Fibroblast of lung (primary cell): ENCODE measurements around the gene PRKAG2. TPM values are rescaled to one million over a fixed set of nuclear protein-coding genes. Genes with fewer than 3 reads are reported as not detected.

Source experiments
- DNase-seq, 2 donors: peaks; one replicate each; pipeline versions ENCODE4 v3.0.0 to v3.0.0-alpha.2; 2010; ENCODE audit warnings: low read depth in 2 of 2
- H2AFZ ChIP-seq: 2 replicates; pipeline ENCODE4 v1.5.1; 2012; ENCODE audit warnings: low read length, control low read depth, inconsistent platforms
- H3K27ac ChIP-seq: 2 replicates; pipeline ENCODE4 v1.5.1; 2011; ENCODE audit warnings: low read length, control low read depth; ENCODE audit not compliant: insufficient read depth
- H3K27me3 ChIP-seq: 2 replicates; pipeline ENCODE4 v1.5.1; 2011; ENCODE audit warnings: mild to moderate bottlenecking, low read length; ENCODE audit not compliant: control insufficient read depth, insufficient read depth
- H3K36me3 ChIP-seq: 2 replicates; pipeline ENCODE4 v1.5.1; 2011; ENCODE audit warnings: low read length; ENCODE audit not compliant: control insufficient read depth, insufficient read depth
- H3K4me1 ChIP-seq: 2 replicates; pipeline ENCODE4 v1.5.1; 2011; ENCODE audit warnings: low read length; ENCODE audit not compliant: control insufficient read depth, insufficient read depth; ENCODE audit errors: extremely low read depth
- H3K4me2 ChIP-seq: 2 replicates; pipeline ENCODE4 v1.5.1; 2011; ENCODE audit warnings: low read length, control low read depth; ENCODE audit not compliant: insufficient read depth; ENCODE audit errors: extremely low read depth
- H3K4me3 ChIP-seq, 4 experiments: fragments of 200-600 bp in 1 of 4; sonication (generic) in 1 of 4; replicated peaks in 1 of 4; 2 replicates each; pipeline ENCODE4 v1.5.1; 2011 to 2016; ENCODE audit warnings: low read length in 4 of 4, low read depth in 3 of 4, mild to moderate bottlenecking in 3 of 4, control low read depth in 2 of 4, inconsistent platforms in 1 of 4, mixed read lengths in 1 of 4; ENCODE audit not compliant: insufficient read depth in 1 of 4; ENCODE audit errors: control extremely low read depth in 1 of 4
- H3K79me2 ChIP-seq: 2 replicates; pipeline ENCODE4 v1.5.1; 2012; ENCODE audit warnings: mild to moderate bottlenecking, low read length, inconsistent platforms; ENCODE audit not compliant: control insufficient read depth, insufficient read depth
- H3K9ac ChIP-seq: 2 replicates; pipeline ENCODE4 v1.5.1; 2011; ENCODE audit warnings: mild to moderate bottlenecking, low read length, control low read depth; ENCODE audit not compliant: insufficient read depth
- H3K9me3 ChIP-seq: 2 replicates; pipeline ENCODE4 v1.5.1; 2012; ENCODE audit warnings: low read depth, low read length; ENCODE audit not compliant: control insufficient read depth, insufficient read depth
- H4K20me1 ChIP-seq: 2 replicates; pipeline ENCODE4 v1.5.1; 2011; ENCODE audit warnings: low read length; ENCODE audit not compliant: control insufficient read depth, insufficient read depth; ENCODE audit errors: extremely low read depth
- CTCF ChIP-seq, 2 donors: IDR thresholded peaks in 1 of 2; conservative IDR thresholded peaks in 1 of 2; 1 replicate in 1 of 2; 2 replicates in 1 of 2; pipeline ENCODE4 v1.5.1; 2011 to 2012; ENCODE audit warnings: low read length in 2 of 2, control low read depth in 1 of 2, inconsistent platforms in 1 of 2, low read depth in 1 of 2, mild to moderate bottlenecking in 1 of 2
- EZH2 ChIP-seq: IDR thresholded peaks from 2 replicates; pipeline ENCODE4 v1.5.1; 2012; ENCODE audit warnings: low read length, control low read depth, mild to moderate bottlenecking; ENCODE audit errors: missing control alignments
- polyA plus RNA-seq, 2 donors: library from polyadenylated mRNA; depleted of rRNA in 1 of 2; stranded (reverse) in 1 of 2; unstranded in 1 of 2; fragments of >200 nt; gene quantifications; 2 replicates each; pipeline ENCODE4 v1.2.1, GENCODE V29; 2011 to 2012; ENCODE audit warnings: missing spikeins in 1 of 2
- total RNA-seq: library from RNA; depleted of rRNA; stranded (reverse); fragments of >200 nt; gene quantifications from 2 replicates; pipeline ENCODE4 v1.2.1, GENCODE V29; 2014

Gene PRKAG2
- total and polyA plus RNA-seq, 2 donors (not counting 1 experiment from before 2014, with no cell fraction given), result 11.9 to 56.7 TPM

GRCh38 chr7:151687523-151688235 is 189.2 kb downstream of the PRKAG2 start:
- H3K4me1 ChIP-seq, result peaks cover 16% of the 10 kb centered on the region
- peak; percentile 92 to 98 for DNase-seq
- no peaks in the 10 kb centered on the region for H3K9me3 ChIP-seq
- H3K4me3 ChIP-seq, result no peak overlapping the region
- no peaks in the 10 kb centered on the region for H4K20me1 ChIP-seq
- no peak overlapping the region for H3K9ac ChIP-seq
- no peaks in the 10 kb centered on the region for H3K27me3 ChIP-seq
- TF ChIP-seq EZH2 (no peak), CTCF (conservative IDR thresholded peaks at IDR 0.05 in 1 of 2, IDR thresholded peaks at IDR 0.05 in 1 of 2; ENCODE audit: low read depth in 1 of 2, low read length in 2 of 2) (no peak)
- H3K4me2 ChIP-seq, result peak overlapping the region; percentile 60
- peak overlapping the region; percentile 17 for H2AFZ ChIP-seq
- H3K79me2 ChIP-seq, result no peaks in the 10 kb centered on the region
- no peaks in the 10 kb centered on the region for H3K36me3 ChIP-seq
- peak overlapping the region; percentile 81 for H3K27ac ChIP-seq

- no peaks in the 10 kb centered on the region for H3K79me2 ChIP-seq
- H3K27me3 ChIP-seq, result no peaks in the 10 kb centered on the region
- DNase-seq, result peak in 1 of 2 donors; percentile 34
- TF ChIP-seq CTCF (conservative IDR thresholded peaks at IDR 0.05 in 1 of 2, IDR thresholded peaks at IDR 0.05 in 1 of 2; ENCODE audit: low read depth in 1 of 2, low read length in 2 of 2) (no peak), EZH2 (no peak)
- H4K20me1 ChIP-seq, result no peaks in the 10 kb centered on the region
- H3K4me1 ChIP-seq, result peaks cover 16% of the 10 kb centered on the region
- no peaks in the 10 kb centered on the region for H3K36me3 ChIP-seq
- no peak overlapping the region for H2AFZ ChIP-seq
- H3K9me3 ChIP-seq, result no peaks in the 10 kb centered on the region
- no peak overlapping the region for H3K4me3 ChIP-seq
- no peak overlapping the region for H3K9ac ChIP-seq
- no peak overlapping the region for H3K4me2 ChIP-seq
- peak overlapping the region; percentile 81 for H3K27ac ChIP-seq
Measured at GRCh38 chr7:151686826-151687225, 190.1 kb downstream of the PRKAG2 start.

GRCh38 chr7:151686016-151686766 is 190.7 kb downstream of the PRKAG2 start:
- peak in 1 of 2 donors; percentile 36 for DNase-seq
- no peak overlapping the region for H3K4me3 ChIP-seq
- H3K9ac ChIP-seq, result no peak overlapping the region
- TF ChIP-seq EZH2 (no peak), CTCF (conservative IDR thresholded peaks at IDR 0.05 in 1 of 2, IDR thresholded peaks at IDR 0.05 in 1 of 2; ENCODE audit: low read depth in 1 of 2, low read length in 2 of 2) (no peak)
- H2AFZ ChIP-seq, result no peak overlapping the region
- peaks cover 16% of the 10 kb centered on the region for H3K4me1 ChIP-seq
- H3K4me2 ChIP-seq, result no peak overlapping the region
- no peaks in the 10 kb centered on the region for H3K27me3 ChIP-seq
- no peaks in the 10 kb centered on the region for H3K79me2 ChIP-seq
- H3K27ac ChIP-seq, result no peak overlapping the region
- no peaks in the 10 kb centered on the region for H4K20me1 ChIP-seq
- H3K9me3 ChIP-seq, result no peaks in the 10 kb centered on the region
- no peaks in the 10 kb centered on the region for H3K36me3 ChIP-seq
